GM12875 (cell line): ENCODE results near the gene THADA.

Experiments
- H3K4me3 ChIP-seq: one replicate; pipeline ENCODE4 v1.5.1; 2011; ENCODE audit warnings: low read depth, low read length, control low read depth
- CTCF ChIP-seq: IDR thresholded peaks from 2 replicates; pipeline ENCODE4 v1.5.1; 2011; ENCODE audit warnings: low read depth, mild to moderate bottlenecking, control low read depth, inconsistent platforms, low read length, moderate library complexity, borderline replicate concordance; ENCODE audit not compliant: insufficient read depth

The THADA gene

GRCh38 chr2:43465234-43465633 lies 130.6 kb downstream of the THADA start:
- TF ChIP-seq CTCF = no peak
- no peak overlapping the region for H3K4me3 ChIP-seq

- no peak overlapping the region for H3K4me3 ChIP-seq
- TF ChIP-seq CTCF = no peak
Observed at GRCh38 chr2:43464590-43464989, 131.2 kb downstream of the THADA start.

- no peak overlapping the region for H3K4me3 ChIP-seq
- no peak for TF ChIP-seq CTCF
Observed at GRCh38 chr2:43462866-43463641, 132.8 kb downstream of the THADA start.

- TF ChIP-seq CTCF = no peak
- H3K4me3 ChIP-seq = no peak overlapping the region
Observed at GRCh38 chr2:43461453-43462073, 134.3 kb downstream of the THADA start.

- TF ChIP-seq CTCF = no peak
Observed at GRCh38 chr2:43460611-43461365, 135.1 kb downstream of the THADA start.

GRCh38 chr2:43460174-43460546 lies 135.7 kb downstream of the THADA start:
- TF ChIP-seq CTCF = no peak
- H3K4me3 ChIP-seq = no peak overlapping the region

More at GRCh38 chr2:43460611-43461365, 135.1 kb downstream of the THADA start:
- no peak overlapping the region for H3K4me3 ChIP-seq
